GM03348 (cell line): ENCODE measurements around the gene SOX10.
"Not testable (repeated sequence)": the region's sequence is repeated elsewhere in the genome, so short reads cannot be mapped to it uniquely, and the experiment has no call there.

Source experiments
- DNase-seq: peaks from one replicate; pipeline ENCODE4 v3.0.0; 2012; ENCODE audit warnings: low spot score

Gene SOX10

GRCh38 chr22:37959231-37959825, 25.0 kb downstream of the SOX10 start:
- DNase-seq: no peak

- DNase-seq: no peak
Measured at GRCh38 chr22:37957232-37957631, 27.1 kb downstream of the SOX10 start.

GRCh38 chr22:37955825-37956397, 28.4 kb downstream of the SOX10 start:
- DNase-seq: not testable (repeated sequence)

- DNase-seq: no peak
Measured at GRCh38 chr22:37954686-37955085, 29.7 kb downstream of the SOX10 start.

GRCh38 chr22:37953437-37954179, 30.7 kb downstream of the SOX10 start, which contains the start of the genes C22orf23 and POLR2F:
TSS of gene C22orf23 (minus strand) at chr22:37953601. CDS start at chr22:37953149, 452 bp downstream.
TSS of gene POLR2F (plus strand) at chr22:37953699. CDS start at chr22:37953788, 89 bp downstream.
- peak; percentile 99 for DNase-seq

- peak; percentile 65 for DNase-seq
Measured at GRCh38 chr22:37953062-37953436, 31.3 kb downstream of the SOX10 start.

GRCh38 chr22:37952629-37953028, 31.7 kb downstream of the SOX10 start:
- DNase-seq: not testable (repeated sequence)

GRCh38 chr22:37951305-37951704, 33.0 kb downstream of the SOX10 start:
- no peak for DNase-seq

- DNase-seq: not testable (repeated sequence)
Measured at GRCh38 chr22:37947142-37947795, 37.1 kb downstream of the SOX10 start.

GRCh38 chr22:37944423-37944822, 39.9 kb downstream of the SOX10 start:
- not testable (repeated sequence) for DNase-seq

GRCh38 chr22:37943825-37944198, 40.5 kb downstream of the SOX10 start:
- DNase-seq: no peak

GRCh38 chr22:37943136-37943824, 41.1 kb downstream of the SOX10 start:
- DNase-seq: no peak

- no peak for DNase-seq
Measured at GRCh38 chr22:37942133-37942532, 42.2 kb downstream of the SOX10 start.

GRCh38 chr22:37940698-37941376, 43.5 kb downstream of the SOX10 start:
- DNase-seq: no peak

- DNase-seq: peak; percentile 97
Measured at GRCh38 chr22:37933711-37934376, 50.5 kb downstream of the SOX10 start.

GRCh38 chr22:37932821-37933578, 51.4 kb downstream of the SOX10 start:
- DNase-seq: no peak

GRCh38 chr22:37932401-37932800, 52.0 kb downstream of the SOX10 start:
- no peak for DNase-seq

- DNase-seq: no peak
Measured at GRCh38 chr22:37931893-37932389, 52.4 kb downstream of the SOX10 start.

- no peak for DNase-seq
Measured at GRCh38 chr22:37930952-37931440, 53.4 kb downstream of the SOX10 start.
